HG02870 (cell line): ENCODE measurements around the gene GNG8.

ENCODE experiments used
- ATAC-seq: cut with Tn5 transposase; IDR thresholded peaks from one replicate; pipeline ENCODE4 v1.9.1; 2021; ENCODE audit warnings: mild to moderate bottlenecking, moderate library complexity; ENCODE audit not compliant: unreplicated experiment

GNG8 gene

GRCh38 chr19:46635920-46636761, at the start of gene GNG8:
Gene GNG8, minus strand, starts transcription at chr19:46636202. Its CDS starts 1,520 bp downstream, at chr19:46634682.
- ATAC-seq, result no peak

- no peak for ATAC-seq
These were observed 49.2 kb upstream of the GNG8 start for GRCh38 chr19:46685189-46685588.

DNA sequence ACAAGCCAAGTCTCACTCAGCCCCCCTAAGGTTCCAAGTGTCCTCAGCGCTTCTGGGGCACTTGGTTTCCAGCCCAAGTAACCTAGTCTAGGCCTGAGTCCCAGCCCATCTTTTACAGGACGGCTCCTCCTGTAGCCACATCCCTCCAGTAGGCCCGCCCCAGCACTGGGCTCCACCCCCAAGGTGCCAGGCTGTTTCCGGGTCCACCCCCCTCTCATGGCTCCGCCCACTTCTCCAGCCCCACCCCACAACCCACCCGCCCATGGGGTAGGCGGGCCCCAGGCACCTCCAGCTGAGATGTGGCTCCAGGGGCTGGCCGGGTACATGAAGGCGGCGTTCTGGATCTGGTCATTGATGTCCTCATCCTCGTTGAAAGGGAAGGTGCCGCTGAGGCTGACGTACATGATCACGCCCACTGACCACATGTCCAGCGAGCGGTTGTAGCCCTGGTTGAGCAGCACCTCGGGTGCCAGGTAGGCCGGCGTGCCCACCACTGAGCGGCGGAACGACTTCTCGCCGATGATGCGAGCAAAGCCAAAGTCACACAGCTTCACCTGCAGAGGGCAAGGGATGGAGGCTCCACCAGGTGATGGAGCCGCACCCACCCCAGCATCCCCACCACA, 42.2 kb upstream of the GNG8 start:
- ATAC-seq, result no peak

- no peak for ATAC-seq
These were observed 38.6 kb upstream of the GNG8 start for GRCh38 chr19:46674416-46675178.

- ATAC-seq, result no peak
These were observed 34.8 kb upstream of the GNG8 start for GRCh38 chr19:46670813-46671212.

GRCh38 chr19:46668662-46669061, 32.7 kb upstream of the GNG8 start:
- no peak for ATAC-seq

GRCh38 chr19:46665072-46665471, 29.1 kb upstream of the GNG8 start:
- no peak for ATAC-seq

DNA sequence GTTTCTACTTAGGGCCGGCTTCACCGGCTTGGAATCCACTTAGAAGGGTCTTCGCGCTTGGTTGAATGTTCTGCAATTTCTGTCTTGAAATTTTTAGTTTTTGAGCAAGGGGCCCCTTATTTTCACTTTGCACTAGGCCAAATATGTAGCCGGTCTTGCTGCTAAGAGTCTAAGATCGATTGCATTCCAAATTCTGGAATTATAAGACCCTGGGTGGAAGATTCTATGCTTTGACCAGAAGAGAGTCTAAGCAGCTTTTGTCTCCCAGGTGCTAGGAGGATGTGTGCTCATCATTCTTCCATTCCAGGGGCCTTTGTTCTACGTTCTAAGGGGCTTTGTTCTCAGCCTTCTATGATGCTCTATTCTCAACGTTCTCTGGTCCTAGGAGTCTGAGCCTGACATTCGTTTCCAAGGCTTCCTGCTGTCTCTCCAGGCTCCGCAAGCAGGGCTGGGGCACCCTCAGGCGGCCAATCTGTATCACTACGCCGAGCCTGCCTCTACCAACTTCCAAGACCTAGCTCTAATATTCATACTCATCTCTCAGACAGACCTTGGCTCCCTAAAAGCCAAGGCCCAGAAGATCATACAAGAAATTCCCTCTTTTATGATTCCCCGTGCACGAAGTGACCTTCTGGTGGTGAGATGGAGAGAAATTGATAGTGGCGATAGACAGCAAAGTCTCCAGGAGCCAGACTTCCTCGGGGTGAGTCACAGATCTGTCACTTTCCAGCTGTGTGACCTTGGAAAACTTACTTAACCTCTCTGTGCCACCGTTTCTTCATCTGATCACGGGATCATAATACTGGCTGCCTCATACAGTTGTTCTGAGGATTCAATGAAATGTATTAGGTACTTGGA, 26.0 kb upstream of the GNG8 start:
- no peak for ATAC-seq

DNA sequence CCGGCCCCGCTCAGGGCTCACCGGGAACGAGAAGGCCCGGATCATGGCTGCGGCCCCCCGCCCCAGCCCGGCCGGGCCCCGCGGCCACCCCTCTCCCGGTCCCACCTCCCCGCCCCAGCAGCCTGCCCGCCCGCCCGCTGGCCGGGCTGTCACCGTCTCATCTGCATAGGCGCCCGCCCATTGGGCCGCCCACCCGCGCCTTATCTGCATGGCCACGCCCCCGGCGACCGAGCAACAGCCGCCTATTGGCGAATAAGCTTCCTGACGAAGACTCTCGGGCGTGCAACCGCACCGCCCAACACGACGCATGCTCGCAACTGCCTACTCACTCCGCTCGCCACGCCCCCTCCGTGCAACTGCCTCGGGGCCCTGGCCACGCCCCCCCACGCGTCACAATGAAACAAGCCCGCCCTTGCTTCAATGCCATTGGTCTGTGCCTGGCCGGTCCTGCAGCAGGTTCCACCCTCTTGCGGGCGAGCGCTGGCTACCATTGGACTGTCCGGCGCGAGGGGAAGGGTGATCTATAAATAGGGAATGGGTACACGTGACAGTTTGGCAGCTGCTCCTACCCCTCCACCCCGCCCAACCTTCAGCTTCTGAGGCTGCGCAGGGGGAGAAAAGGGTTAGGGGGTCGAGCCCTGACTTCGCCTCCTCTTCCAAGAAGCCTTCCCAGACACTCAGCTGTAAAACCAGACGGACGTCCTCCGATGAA, 25.2 kb upstream of the GNG8 start, which contains the start of gene DACT3:
TSS of gene DACT3 (minus strand) at position 163 of the 712 bp plus-strand sequence. CDS start at position 45, 118 bp downstream.
- peak; percentile 90 for ATAC-seq

DNA sequence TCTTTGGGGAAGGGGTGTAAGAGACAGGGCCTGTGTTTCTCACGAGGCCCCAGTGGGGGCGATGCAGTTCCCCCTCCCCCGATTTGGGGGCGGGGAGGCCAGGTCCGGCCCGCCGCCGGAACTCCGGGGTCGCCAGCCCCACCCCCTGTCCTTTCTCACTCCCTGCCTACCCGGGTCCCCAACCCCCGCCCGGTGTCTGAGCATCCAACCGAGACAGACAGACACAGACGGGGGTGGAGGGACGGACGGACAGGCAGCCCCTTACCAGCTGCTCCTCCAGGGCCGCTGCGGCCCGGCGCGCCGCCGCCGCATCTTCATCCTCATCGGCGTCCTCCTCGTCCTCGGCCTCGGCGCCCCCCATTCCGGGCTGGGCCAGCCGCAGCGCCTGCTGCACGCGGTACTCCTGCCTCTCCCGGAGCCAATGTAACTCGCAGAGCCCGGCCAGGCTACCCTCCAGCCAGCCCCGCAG, 24.6 kb upstream of the GNG8 start:
- no peak for ATAC-seq

GRCh38 chr19:46660008-46660517, 24.1 kb upstream of the GNG8 start:
- ATAC-seq, result no peak

DNA sequence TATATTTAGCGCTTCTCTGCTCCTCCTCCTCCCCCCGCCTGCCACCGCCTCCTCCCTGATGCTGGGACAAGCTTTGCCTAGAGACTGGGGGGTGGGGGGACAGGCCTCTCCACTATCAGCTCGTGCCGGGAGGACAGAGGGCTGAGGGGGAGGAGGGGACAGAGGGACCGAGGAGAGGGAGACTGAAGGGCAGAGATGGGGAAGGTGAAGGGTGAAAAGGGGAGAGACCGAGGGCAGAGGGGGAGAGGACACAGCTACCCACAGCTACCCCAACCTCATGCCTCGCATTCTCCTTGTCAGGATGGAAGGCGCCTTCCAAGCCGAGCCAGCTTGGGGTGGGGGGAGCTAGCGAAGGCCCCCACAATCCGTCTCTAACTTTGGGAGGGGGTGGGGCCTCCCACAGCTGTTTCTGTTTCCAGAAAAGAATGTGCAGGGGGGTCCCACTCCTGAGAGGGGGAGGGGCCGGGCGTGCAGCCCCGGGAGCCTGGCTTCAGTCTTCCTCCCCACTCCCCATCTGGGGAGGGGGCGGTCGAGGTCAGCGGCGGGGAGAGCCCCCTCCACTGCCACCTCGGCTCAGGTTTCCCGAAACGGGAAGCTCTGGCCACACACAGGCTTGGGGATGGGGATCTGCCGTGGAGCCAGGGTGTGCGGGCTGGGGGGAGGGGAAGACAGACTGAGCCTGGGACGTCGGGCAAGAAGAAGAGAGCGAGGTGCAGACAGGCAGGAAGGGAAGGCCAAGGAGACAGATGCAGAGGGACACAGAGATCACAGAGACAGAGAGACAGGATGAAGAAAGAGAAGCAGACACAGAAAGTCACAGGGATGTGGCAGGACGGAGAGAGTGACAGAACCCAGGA, 23.4 kb upstream of the GNG8 start:
- ATAC-seq, result no peak

GRCh38 chr19:46656541-46656940, 20.5 kb upstream of the GNG8 start:
- no peak for ATAC-seq

DNA sequence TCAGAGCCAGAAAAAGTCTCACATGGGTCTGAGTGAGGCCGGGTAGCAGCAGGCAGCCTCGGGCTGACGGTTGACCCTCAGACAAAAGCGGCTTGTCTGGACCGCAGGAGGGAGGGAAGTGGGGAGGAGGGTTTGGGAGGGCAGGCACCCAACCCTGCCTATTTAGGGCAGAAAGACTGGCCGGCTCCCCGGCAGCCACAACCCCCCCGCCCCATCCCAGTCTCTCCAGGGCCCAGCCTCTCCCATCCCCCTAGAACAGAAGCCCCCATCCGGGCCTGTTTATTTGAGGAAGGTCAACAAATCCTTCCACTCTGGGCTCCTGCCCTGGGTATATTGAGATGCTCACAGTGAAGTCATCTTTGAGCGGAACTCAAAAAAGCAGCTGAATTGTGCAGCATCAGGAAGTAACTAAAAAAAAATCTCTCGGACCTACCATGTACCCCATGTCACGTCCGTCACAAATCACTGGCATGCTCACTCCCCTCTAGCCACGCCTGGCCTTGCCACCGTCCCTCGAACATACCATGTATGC, 18.7 kb upstream of the GNG8 start:
- no peak for ATAC-seq

DNA sequence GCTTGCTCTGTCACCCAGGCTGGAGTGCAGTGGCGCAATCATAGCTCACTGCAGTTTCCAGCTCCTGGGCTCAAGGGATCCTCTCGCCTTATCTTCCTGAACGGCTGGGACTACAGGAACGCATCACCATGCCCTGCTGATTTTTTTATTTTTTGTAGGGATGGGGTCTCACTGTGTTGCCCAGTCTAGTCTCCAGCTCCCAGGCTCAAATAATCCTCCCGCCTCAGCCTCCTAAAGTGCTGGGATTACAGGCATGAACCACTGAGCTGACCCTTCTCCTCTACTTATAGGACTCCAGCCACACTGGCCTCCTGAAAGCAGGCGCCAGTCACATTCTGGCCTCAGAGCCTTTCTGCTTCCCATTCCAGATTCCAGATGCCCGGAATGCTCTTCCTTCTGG, 14.4 kb upstream of the GNG8 start:
- ATAC-seq, result no peak

DNA sequence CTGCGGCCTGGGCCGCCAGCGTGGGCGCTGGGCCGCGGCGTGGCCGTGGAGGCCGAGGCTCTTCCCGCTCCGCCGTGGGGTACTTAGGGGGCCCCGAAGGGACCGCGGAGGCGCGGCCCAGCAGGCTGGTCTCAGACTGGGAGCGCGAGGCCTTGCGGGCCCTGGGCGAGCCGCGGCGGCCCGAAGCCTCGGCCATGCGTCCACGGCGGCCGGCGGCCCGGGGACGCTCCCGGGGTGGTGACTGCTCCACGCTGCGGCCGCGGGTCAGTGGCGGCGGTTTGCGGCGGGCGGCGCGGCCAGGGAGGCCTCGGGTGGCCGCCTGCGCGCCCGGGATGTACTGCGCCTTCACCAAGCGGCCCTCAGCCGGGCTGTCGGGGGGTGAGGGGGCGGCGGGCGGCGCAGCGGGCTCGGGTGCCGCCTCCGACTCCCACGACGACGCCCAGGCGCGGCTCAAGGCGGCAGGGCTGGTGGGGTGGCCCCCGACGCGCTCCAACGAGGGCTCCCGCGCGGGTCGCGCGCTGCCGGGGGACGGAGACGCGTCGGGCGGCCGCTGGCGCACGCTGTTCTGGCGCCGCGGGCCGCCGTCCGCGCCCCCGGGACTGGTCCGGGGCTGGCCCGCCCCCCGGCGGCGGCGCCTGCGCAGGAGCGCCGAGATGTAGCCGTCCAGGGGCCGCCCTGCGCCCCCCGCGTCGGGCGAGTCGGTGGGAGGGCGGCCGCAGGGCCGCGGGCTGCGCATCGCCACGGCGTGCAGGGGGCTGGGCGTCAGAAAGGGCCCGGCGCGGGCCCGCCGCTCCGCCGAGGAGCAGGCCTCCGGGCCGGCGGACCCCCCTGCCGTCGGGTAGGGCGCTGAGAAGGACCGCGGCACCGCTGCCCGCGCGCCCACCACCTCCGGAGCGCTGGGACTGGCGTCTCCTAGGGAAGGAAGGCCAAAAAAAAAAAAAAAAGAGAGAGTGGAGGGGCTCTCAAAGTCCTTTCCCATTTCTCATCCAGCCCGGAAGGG, 13.3 kb upstream of the GNG8 start:
- no peak for ATAC-seq
